Vagina (tissue), 2 donors: ENCODE measurements around the gene PTTG1. TPM values are rescaled to one million over a fixed set of nuclear protein-coding genes. Genes with fewer than 3 reads are reported as not detected.

ENCODE experiments used
- DNase-seq, 2 donors: peaks; one replicate each; pipeline ENCODE4 v3.0.0-alpha.2; 2017; ENCODE audit errors: extremely low spot score in 2 of 2
- H3K27ac ChIP-seq: fragments of 200-600 bp; sonication (generic); one replicate; pipeline ENCODE4 v1.5.1; 2019
- H3K27me3 ChIP-seq: fragments of 200-600 bp; sonication (generic); one replicate; pipeline ENCODE4 v1.5.1; 2019
- H3K36me3 ChIP-seq, 2 donors: fragments of 200-600 bp; sonication (generic); one replicate each; pipeline ENCODE4 v1.5.1; 2017 to 2019
- H3K4me1 ChIP-seq: fragments of 200-600 bp; sonication (generic); one replicate; pipeline ENCODE4 v1.5.1; 2019
- H3K4me3 ChIP-seq, 2 donors: fragments of 200-600 bp; sonication (generic); 1 replicate in 1 of 2; 2 replicates in 1 of 2; pipeline ENCODE4 v1.5.1; 2016 to 2019
- H3K9me3 ChIP-seq: fragments of 200-600 bp; sonication (generic); one replicate; pipeline ENCODE4 v1.5.1; 2019
- POLR2A ChIP-seq, 2 donors: fragments of 450-650 bp; IDR thresholded peaks; one replicate each; pipeline ENCODE4 v1.6.1; 2017; ENCODE audit warnings: antibody characterized with exemption in 2 of 2, mild to moderate bottlenecking in 2 of 2, moderate library complexity in 2 of 2
- POLR2AphosphoS5 ChIP-seq, 2 donors: sonication (generic); formaldehyde crosslinking; IDR thresholded peaks; one replicate each; pipeline ENCODE4 v1.9.0; 2017; ENCODE audit warnings: antibody characterized with exemption in 2 of 2, mild to moderate bottlenecking in 2 of 2, low read depth in 1 of 2; ENCODE audit not compliant: insufficient read depth in 1 of 2
- intact Hi-C: fragments of 100-400 bp; cut with DNase I; formaldehyde crosslinking; loops from one replicate; pipeline ENCODE4 v1.15.1; 2023
- microRNA-seq: library from miRNA; unstranded; fragments of <30 nt; microRNA quantifications from one replicate; pipeline ENCODE4, GENCODE V29; 2017; ENCODE audit warnings: borderline number of aligned reads, borderline replicate concordance
- small RNA-seq: library from RNA; depleted of rRNA; stranded (forward); fragments of <200 nt; gene quantifications from one replicate; pipeline ENCODE3, GENCODE V24; 2016
- total RNA-seq: library from RNA; depleted of rRNA; stranded (reverse); fragments of >200 nt; gene quantifications from one replicate; pipeline ENCODE4 v1.2.3, GENCODE V29; 2016
- TF ChIP-seq, protein P1 (sequence below), 3 experiments: fragments of 450-650 bp in 2 of 3; fragments of 200-600 bp in 1 of 3; sonication (generic) in 1 of 3; IDR thresholded peaks; one replicate each; pipeline ENCODE4 v1.5.1; 2017 to 2019; ENCODE audit warnings: antibody characterized with exemption in 3 of 3, mild to moderate bottlenecking in 2 of 3, moderate library complexity in 2 of 3

The PTTG1 gene
- total RNA-seq, 1 donor from 2014 or later, result 89.1 TPM

DNA sequence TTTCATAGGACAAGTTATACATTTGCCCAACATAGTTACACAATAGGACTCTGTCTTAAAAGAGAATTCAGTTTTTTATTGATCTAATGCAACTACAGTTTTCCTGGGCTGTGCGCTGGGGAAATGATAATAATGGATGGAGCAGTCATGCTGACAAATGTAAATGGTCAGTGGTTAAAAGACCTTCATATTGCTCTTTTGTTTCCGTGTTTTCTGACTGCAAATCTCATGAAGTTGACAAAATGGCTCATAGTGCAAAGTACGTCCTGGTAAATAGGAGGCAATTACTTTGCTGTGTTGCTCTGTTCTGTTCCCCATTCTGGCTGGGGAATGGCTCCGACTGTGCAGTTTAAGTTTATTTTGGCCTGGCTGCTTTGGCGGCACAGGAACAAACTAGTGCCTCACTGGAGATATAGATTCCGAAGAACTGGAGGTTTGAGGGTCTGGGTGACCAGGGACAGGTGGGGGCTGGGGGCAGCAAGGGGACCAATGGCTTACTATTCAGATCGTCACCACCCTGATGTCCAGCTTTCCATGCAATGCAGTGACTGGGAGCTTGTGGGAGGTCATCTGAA is 54.3 kb downstream of the PTTG1 start:
- TF ChIP-seq POLR2A (IDR thresholded peaks at IDR 0.05) (no peak), POLR2AphosphoS5 (IDR thresholded peaks at IDR 0.05; ENCODE audit: insufficient read depth in 1 of 2, low read depth in 1 of 2) (no peak)
- TF ChIP-seq, protein P1, sequence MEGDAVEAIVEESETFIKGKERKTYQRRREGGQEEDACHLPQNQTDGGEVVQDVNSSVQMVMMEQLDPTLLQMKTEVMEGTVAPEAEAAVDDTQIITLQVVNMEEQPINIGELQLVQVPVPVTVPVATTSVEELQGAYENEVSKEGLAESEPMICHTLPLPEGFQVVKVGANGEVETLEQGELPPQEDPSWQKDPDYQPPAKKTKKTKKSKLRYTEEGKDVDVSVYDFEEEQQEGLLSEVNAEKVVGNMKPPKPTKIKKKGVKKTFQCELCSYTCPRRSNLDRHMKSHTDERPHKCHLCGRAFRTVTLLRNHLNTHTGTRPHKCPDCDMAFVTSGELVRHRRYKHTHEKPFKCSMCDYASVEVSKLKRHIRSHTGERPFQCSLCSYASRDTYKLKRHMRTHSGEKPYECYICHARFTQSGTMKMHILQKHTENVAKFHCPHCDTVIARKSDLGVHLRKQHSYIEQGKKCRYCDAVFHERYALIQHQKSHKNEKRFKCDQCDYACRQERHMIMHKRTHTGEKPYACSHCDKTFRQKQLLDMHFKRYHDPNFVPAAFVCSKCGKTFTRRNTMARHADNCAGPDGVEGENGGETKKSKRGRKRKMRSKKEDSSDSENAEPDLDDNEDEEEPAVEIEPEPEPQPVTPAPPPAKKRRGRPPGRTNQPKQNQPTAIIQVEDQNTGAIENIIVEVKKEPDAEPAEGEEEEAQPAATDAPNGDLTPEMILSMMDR (IDR thresholded peaks at IDR 0.05), result no peak
- no peak overlapping the region for H3K4me3 ChIP-seq

GRCh38 chr5:160477266-160477970 is 55.8 kb downstream of the PTTG1 start:
- H3K9me3 ChIP-seq, result no peaks in the 10 kb centered on the region
- no peak for DNase-seq

More for the DNA sequence above, 54.3 kb downstream of the PTTG1 start:
- H3K36me3 ChIP-seq, result no peaks in the 10 kb centered on the region
- H3K27me3 ChIP-seq, result no peaks in the 10 kb centered on the region
- DNase-seq, result no peak
- H3K4me1 ChIP-seq, result peaks cover 11% of the 10 kb centered on the region
- no peaks in the 10 kb centered on the region for H3K9me3 ChIP-seq
- intact Hi-C loops, result no loop called here
- H3K27ac ChIP-seq, result no peak overlapping the region

GRCh38 chr5:160478163-160478562 is 56.5 kb downstream of the PTTG1 start:
- Histone ChIP-seq H3K4me1 (no peaks in the 10 kb centered on the region), H3K27ac (no peak overlapping the region), H3K4me3 (no peak overlapping the region), H3K27me3 (no peaks in the 10 kb centered on the region), H3K9me3 (no peaks in the 10 kb centered on the region), H3K36me3 (no peaks in the 10 kb centered on the region)
- intact Hi-C loops, result no loop called here
- TF ChIP-seq, protein P1 (IDR thresholded peaks at IDR 0.05), result no peak
- TF ChIP-seq POLR2A (IDR thresholded peaks at IDR 0.05) (no peak), POLR2AphosphoS5 (IDR thresholded peaks at IDR 0.05; ENCODE audit: insufficient read depth in 1 of 2, low read depth in 1 of 2) (no peak)
- no peak for DNase-seq

More at GRCh38 chr5:160477266-160477970, 55.8 kb downstream of the PTTG1 start:
- Histone ChIP-seq H3K4me1 (no peaks in the 10 kb centered on the region), H3K36me3 (no peaks in the 10 kb centered on the region), H3K27ac (no peak overlapping the region), H3K4me3 (no peak overlapping the region), H3K27me3 (no peaks in the 10 kb centered on the region)
- intact Hi-C loops, result no loop called here
- TF ChIP-seq POLR2A (IDR thresholded peaks at IDR 0.05), result no peak
- TF ChIP-seq POLR2AphosphoS5 (IDR thresholded peaks at IDR 0.05; ENCODE audit: insufficient read depth in 1 of 2, low read depth in 1 of 2), result no peak
- TF ChIP-seq, protein P1 (IDR thresholded peaks at IDR 0.05), result no peak

Small RNAs within 50 kb of the gene (microRNA-seq; reads per million reads assigned to microRNA genes)
- not detected for gene MIR3142

Small RNAs within 50 kb of the gene (small RNA-seq; reads per million reads assigned to genes)
- gene MIR3142, result not detected

Other genes with a start within 250 kb of the PTTG1 start
- 2.9 TPM for gene FABP6, start 192.3 kb upstream of the PTTG1 start, total RNA-seq
- gene CCNJL, start 109.3 kb upstream of the PTTG1 start, total RNA-seq, result 5.6 TPM
- gene C1QTNF2, start 51.2 kb upstream of the PTTG1 start, total RNA-seq, result 1.7 TPM
- gene FAM200C, start 21.8 kb upstream of the PTTG1 start, total RNA-seq, result 2.5 TPM
- gene SLU7, start 2.8 kb upstream of the PTTG1 start, total RNA-seq, result 24.3 TPM